GM18499 (cell line): ENCODE results near the gene CYP19A1.

Experiments
- ATAC-seq: cut with Tn5 transposase; IDR thresholded peaks from one replicate; pipeline ENCODE4 v1.9.1; 2021; ENCODE audit warnings: moderate number of reproducible peaks; ENCODE audit not compliant: insufficient read depth, unreplicated experiment

The CYP19A1 gene

DNA sequence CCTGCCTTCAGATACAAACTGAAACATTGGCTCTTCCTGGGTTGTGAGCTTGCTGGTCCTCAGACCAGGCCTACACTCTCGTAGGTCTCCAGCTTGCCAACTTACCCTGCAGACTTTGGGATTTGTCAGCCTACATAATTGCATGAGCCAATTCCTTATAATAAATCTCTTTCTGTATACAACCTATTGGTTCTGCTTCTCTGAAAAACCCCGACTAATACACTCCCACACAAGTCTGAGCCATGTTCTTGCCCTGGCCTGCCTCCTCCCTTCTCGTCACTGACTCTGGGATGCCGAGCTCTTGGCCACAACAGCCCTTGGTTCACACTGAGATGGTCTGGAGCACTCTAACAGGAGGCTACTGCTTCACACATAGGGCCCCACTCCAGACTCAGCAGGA is 9.5 kb downstream of the CYP19A1 start:
- ATAC-seq: no peak

DNA sequence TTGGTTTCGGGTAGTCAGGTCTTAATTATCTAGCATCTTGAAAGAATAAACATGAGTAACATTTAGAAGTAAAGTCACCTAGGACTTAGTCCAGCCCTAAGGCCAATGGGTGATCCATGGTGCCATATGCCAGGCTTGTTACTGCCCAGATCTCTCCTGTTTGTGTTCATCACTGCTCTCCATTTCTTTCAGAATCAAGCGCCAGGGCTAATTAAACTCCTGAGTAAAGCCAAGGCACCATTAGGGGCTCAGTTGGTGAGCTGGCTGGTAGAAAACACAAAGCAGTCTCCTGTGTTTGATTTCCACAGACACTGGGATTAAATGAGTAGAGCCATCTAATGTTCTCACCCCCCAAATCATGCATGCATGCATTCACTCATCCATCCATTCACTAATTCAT is 11.3 kb downstream of the CYP19A1 start:
- no peak for ATAC-seq

DNA sequence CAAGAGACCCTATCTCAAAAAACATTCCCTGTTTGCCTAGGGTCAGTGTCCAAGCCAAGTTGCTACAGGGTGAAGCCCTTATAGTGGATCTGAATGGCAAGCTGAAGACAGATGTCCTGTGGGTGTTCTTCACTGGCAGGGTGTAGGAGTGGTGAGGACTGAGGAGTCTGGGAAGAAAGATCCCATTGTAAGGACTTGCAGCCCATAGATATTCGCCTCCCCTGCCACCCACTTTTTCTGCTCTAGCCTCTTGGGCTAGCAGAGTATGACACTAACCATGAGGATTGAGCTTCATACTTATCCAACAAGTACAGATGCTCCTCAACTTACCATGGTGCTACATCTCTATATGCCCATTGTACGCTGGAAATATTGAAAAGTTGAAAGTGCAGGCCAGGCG is 13.2 kb downstream of the CYP19A1 start:
- ATAC-seq: no peak

DNA sequence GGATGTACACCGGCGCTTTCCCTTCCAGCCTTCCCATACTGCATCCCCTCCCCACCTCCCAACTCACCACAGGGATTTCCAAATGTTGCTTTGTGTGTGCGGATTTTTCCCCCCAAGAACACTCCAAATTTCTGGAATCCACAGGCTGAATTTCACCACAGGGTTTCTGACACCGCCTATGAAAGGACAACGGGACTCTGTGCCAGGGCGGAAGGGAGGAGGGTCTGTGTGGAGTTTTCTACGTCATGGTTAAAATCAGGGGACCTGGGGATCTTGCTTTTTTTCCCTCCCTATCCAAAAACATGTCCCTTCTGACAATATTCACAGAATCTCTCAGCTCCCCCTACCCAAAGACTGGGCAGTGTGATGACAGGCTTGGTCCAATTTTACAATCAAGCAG is 14.6 kb downstream of the CYP19A1 start:
- ATAC-seq: no peak

DNA sequence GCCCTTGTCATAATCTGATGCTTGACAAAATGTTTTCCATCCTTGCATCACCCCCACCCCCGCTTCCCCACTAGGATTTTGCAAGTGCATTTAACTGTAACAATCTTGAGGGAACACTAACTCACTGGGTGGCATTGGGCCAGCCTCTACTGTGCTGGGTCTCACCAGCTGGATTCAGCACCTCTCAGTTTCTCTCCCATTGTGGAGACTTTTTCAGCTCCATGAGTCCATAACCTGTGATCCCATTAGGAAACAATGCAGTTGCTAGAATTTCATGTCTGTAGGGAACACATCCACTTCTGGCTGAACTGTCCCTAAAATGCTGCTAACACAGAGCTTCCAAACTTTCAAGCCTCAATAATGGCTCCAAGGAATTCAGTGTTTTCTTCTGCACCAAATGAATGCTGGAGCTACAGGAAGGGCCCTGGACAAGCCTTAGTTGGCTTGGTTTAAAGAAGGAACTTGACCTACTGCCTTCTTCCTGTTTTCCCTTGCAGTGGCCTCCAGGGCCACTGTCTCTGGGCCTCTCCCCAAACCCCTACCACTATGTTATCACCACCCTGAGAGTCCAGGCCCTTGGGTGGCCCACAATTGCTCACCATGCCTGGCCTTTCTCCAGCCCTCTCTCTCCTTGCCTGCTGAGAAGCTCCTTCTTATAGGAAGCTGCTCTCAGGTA is 15.6 kb downstream of the CYP19A1 start:
- no peak for ATAC-seq

DNA sequence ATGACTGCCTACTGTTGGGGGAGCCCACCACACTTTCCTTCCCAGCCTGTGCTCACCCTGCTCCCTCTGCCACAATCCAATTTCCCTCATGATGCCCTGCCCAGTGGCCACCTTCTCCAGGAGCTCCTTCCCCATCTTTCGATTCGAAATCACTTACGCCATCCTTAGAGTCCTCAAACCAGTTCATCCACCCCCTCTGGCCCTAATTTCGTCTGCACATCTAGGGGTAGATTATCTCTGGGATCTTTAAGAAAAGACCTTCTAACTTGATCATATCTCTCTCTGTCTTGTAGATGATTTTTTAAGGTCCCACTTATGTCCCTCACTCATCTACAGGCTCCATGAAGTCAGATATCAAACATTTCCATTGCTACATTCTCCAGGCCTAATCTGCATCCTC is 17.1 kb downstream of the CYP19A1 start:
- no peak for ATAC-seq

DNA sequence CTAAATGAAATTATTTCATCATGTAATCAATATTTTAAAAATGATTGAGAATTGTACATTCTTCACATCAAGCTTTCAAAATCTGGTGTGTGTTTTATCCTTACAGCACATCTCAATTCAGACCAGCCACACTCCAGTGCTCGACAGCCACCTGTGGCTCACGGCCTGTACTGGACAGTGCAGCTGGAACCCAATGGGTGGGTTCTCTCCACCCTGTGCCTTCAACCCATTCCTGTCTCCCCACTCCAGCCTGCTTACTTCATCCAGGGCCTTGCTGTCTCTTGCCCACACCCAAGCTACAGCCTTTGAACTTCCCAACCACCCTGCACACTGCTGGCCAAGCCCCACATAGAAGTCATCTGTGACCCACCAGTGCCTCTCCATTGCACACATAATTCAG is 17.6 kb downstream of the CYP19A1 start:
- no peak for ATAC-seq

DNA sequence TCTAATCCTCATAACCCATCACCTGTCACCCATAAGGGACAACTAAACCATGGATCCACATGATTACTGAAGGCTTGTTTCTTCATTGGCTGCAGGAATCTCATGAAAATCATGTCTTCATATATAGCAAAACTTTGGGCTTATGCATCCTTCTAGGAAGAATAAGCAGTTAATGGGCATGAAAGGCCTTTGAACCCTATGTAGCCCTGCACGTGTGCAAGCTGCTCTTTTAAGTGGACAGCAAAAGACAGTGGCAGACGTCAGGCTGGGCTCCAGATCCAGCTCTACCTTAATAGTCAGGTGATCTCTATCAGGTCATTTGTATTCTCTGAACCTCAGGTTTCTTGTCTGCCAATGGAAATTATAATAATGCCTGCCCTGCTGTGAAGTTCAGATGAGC is 18.9 kb downstream of the CYP19A1 start:
- ATAC-seq: no peak

DNA sequence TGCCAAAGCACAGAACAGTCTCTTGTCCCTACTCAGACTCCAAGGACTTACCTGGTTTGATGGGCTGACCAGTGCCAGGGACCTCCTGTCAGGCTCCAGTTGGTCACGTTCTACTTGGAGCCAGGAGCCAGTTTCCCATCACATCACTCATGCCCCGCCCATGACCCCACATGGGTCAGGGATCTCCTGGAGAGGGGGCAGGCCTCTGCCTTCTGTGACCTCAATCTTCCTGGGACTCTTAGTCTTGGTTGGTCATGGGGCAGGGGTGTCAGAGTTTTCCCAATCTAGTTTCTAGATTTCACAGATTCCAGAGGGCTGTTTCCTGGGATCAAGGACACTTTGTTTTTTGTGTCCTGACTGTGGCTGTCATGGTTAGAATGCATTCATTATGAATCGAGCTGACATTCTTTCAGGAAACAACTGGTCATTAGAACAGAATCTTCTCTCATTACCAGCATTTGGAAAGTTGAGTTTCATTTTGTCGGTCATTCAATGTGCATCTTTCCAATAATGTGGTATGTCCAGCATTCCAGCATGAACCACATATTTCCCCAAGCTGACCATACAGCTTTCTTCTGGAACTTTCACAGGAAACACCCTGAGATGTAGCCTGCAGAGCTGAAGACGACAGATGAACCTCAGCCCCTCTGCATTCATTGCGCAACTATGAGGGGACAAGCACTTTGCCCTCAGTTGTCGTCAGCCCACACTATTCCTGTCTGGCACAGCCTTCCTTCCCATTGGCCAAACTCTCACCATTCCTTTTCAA is 19.8 kb downstream of the CYP19A1 start:
- no peak for ATAC-seq

DNA sequence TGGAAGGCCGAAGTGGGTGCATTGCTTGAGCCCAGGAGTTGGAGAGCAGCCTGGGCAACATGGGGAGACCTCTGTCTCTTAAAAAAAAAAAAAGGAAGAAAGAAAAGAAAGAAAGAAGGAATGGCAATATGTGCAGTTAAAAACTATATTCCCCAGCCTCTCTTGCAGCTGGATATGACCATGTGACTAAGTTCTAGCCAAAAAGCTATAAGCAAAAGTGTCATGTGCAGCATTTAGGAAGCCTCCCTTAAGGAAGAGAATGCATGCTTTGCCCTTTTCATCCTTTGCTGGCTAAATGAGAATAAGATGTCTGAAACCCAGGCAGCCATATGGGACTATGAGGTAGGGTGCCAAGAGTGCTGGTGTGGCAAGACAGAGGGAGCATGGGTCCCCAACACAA is 21.8 kb downstream of the CYP19A1 start:
- ATAC-seq: no peak

DNA sequence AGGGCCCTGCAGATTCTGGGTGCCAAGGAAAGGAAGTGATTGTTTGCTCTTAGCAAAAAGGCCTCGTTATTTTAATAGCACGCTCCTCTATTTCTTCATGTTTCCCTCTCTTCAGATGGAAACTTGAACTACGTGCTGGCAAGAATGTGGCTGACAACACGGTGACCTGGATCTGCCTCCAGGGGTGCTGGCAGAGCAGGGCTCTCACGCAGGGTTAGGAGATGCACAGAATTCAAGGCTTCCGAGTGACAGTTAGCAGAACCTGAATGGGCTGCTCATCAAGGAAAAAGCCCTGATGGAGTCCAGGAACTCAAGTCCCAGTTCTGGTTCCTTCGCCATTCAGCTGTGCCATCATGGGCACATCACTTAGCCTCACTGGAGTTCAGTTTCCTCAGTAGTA is 22.7 kb downstream of the CYP19A1 start:
- no peak for ATAC-seq

DNA sequence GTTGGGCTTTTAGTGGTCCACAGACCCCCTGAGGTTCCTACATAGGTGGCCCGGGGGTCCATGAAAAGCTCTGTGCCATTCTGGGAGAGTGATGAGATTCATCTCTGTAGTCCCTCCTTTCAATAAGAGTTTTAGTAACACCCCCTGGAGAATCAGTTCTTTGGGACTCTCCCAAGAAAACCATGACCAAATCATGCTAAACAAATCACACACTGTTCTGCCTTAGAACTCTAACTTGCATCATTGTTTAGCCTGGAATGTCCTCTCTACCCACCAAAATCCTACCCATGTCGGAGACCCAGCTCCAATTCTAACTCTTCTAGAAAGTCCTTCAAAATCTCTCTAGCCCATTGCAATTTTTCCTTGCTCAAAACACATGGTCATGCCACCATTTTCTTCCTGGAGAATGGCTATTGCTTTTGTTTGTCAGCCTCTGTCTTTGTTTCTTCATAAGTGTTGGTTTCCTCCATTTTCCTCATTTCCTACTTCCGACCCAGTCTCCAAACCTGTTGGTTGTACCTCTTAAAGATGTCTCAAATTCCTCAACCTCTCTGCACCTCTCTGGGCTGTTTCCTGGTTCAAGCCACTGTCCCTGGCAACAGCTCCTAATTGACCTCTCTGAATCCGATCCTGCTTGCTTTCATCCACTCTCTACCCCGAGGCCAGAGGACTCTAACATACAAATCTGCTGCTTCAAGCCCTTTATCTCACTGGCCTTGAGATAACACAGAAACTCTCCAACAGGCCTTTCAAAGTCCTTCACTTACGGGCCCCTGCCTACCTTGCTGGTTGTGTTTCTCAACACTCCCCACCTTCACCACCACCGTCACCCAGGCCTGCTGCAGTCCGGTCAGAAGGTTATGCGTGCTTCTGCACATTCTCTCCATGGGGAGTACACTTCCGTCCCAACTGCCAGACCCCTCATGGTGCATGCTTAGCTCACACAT is 23.7 kb downstream of the CYP19A1 start:
- ATAC-seq: no peak

DNA sequence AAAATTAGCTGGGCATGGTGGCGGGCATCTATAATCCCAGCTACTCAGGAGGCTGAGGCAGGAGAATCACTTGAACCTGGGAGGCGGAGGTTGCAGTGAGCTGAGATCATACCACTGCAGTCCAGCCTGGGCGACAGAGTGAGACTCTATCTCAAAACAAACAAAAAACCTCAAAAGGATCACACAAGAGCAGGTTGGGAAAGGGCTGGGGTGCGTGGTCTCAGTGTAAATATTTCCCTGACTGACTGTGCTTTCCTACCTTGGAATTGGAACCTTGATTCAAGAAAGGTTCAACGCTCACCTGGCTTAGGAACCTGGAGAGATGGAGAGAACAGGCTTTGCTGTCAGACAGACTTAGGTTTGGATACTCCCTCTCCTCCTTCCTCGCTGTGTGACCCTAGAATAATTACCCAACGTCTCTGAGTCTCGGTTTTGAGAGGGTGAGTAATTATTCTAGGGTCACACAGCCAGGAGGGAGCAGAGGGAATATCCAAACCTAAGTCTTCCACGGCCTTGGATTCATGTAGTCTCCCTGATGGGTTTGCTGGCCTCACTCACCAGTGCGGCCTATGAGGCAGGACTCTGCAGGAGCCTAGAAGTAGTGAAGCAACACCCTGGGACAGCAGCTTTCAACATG is 24.6 kb downstream of the CYP19A1 start:
- no peak for ATAC-seq

DNA sequence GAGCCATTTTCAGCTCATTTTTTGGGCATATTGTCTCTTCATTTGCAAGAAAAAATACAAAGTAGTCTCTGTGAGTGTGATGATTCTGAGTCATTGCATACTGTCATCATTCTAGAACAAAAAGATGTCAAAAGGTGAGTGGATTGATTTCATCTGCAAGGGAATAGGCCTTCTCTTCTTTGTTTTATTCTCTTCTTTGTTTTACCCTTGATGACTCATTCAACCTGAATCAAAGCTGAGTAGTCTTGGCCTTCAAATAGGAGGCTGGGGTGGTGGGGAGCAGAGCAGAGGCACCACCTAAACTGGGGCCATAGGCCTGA is 25.4 kb downstream of the CYP19A1 start:
- no peak for ATAC-seq

DNA sequence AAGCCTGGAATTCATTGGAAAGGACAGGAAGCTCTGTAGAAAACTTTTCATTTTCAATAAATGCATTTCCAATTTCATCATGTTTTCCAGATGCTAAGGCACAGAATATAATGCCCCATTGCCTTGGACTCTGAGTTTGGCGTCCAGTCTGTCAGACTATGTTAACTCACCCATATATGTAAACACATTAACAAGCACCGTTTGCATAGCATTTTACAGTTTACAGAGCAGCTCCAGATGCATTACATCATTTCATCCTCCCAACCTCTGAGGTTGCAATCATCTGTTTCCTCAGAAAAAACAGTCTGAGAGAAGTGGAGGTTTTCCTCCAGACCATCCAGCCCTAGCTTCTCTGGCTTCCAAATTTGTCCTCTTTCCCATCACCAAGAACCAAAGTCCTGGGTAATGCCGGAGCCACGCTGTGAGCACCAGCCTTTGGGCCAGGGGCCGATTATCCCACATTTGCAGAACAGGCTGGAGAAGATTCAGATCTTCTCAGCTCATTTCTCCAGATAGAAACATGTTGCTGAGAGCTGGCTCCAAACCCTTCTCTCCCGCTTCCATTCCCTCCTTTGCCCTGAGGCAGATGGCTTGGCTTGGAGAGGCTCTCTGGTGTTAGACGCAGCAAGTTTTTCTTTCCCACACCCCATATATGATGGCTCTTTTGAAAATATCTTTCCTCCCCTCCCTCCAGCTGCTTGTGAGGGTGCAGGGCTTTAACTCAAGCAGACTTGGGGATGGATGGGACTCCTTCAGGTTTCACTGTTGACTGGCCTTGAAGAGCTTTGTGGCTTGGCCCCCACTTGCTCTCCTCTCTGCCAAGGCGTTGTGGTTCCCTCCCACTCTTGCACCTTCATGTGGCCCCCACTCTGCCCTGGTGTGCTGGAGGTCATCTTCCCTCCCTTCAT is 26.0 kb downstream of the CYP19A1 start:
- no peak for ATAC-seq

DNA sequence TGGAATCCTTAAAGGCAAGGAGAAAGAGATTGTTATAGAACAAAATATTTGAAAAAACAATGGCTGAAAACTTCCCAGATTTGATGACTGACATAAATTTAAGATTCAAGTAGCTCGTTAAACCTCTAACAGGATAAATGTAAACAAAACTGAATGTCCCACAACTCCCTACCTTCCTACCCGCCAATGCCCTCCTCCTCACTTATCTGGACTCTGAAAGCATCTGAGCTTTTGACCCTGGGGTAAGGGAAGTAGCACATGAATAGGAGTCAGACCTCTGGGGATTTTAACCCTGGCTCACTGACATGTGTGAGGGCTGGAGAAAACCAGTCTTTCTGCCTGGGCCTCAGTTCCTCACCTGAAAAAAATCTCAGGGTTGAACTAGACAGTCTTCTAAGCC is 26.9 kb downstream of the CYP19A1 start:
- ATAC-seq: no peak

DNA sequence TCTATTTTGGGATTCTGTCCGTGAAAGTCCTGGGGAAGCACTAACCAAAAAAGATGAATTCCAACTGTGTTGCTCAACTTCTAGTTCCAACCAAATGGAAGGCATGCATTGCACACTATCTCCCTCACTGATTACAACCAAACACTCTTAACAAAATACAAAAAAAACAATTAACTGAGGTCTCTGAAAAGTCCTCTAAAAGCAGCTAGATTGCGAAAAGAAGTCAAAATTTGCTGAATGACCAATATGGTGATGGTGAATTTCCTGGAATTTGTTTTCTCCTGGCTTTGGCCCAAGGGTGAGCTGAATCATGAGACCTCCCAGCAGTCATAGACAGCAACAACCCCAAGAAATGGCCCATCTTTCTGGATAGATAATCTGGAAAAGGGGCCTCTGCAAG is 28.3 kb downstream of the CYP19A1 start:
- ATAC-seq: no peak

DNA sequence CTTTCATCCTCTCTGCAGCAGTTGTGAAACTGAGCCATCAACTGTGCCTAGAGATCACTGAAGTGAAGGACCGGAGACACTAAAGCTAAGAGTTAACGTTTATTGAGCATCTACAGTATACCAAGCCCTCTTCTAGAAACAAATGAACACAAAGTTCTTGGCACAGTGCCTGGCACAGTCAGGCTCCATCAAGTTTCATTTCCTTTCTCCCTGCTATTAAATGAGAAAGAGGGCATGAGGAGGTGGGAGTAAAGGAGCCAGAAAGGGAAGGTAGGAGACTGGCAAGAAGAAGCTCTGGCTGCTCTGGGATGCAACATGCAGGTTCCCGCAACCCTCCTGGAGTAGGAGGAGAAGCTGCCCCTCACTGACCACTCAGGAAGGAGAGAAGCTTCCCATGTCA is 30.6 kb downstream of the CYP19A1 start:
- ATAC-seq: no peak

DNA sequence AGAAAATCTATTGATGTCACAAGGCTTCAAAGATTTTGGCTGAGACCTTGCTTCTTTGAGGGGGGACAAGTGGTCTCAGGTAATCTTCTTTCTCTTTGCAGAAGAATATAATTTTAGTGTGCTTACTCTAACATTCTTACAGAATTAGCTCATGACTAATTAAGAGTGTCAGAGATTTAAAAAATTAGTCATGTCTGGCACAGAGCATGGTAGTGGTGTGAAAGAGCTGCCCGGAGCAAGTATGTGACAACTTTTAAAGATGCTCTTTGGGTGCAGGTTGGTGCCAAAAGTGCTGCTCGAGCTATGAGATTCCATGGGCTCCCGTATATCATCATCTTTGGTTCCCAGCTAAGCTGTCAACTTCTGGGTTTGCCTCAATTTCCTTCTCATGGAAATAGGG is 31.1 kb downstream of the CYP19A1 start:
- no peak for ATAC-seq

DNA sequence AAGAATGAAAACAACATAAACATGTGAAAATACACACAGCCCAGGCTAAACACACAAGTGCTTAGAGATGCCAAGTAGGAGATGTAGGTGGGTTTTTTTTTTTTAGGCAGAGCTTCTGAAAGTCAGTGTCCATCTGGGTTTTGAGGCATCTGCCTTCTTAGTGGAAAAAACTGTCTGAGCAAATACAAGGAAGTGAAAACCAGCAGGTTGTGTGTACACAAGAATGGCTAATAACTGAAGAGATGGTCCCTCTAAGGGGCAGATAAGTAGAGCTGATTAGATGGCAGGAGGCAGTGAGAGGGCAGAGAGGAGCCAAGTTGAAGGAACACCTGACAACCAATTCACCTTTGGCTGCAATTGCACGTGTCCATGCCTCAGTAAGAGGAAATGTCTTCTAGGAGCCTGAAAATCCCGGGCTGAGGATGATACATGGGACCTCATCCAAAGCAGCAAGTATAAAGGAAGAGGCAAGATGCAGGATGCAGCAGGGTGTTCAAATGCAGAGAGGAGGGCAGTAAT is 34.9 kb downstream of the CYP19A1 start:
- ATAC-seq: no peak
